H9 (cell line): ENCODE results near the gene SPECC1. TPM values are rescaled to one million over a fixed set of nuclear protein-coding genes. Genes with fewer than 3 reads are reported as not detected.

Experiments
- DNase-seq: peaks from one replicate; pipeline ENCODE4 v3.0.0-alpha.2; 2017
- H2AFZ ChIP-seq: one replicate; pipeline ENCODE4 v1.6.1; 2013; ENCODE audit warnings: mild to moderate bottlenecking, low read length, control low read depth, moderate library complexity
- H2AK5ac ChIP-seq: 2 replicates; pipeline ENCODE4 v1.6.1; 2013; ENCODE audit warnings: low read length, control low read depth, mixed read lengths; ENCODE audit not compliant: insufficient read length
- H2BK120ac ChIP-seq: one replicate; pipeline ENCODE4 v1.6.1; 2013; ENCODE audit warnings: low read depth, mild to moderate bottlenecking, low read length, control low read depth, inconsistent platforms; ENCODE audit not compliant: poor library complexity, severe bottlenecking
- H2BK12ac ChIP-seq: 2 replicates; pipeline ENCODE4 v1.6.1; 2013; ENCODE audit warnings: low read length, control low read depth, mixed read lengths, low read depth; ENCODE audit not compliant: insufficient read length
- H2BK15ac ChIP-seq: 2 replicates; pipeline ENCODE4 v1.6.1; 2013; ENCODE audit warnings: low read depth, low read length, control low read depth
- H2BK20ac ChIP-seq: one replicate; pipeline ENCODE4 v1.6.1; 2013; ENCODE audit warnings: low read depth, mild to moderate bottlenecking, low read length, control low read depth, inconsistent platforms; ENCODE audit not compliant: poor library complexity, severe bottlenecking
- H2BK5ac ChIP-seq: 2 replicates; pipeline ENCODE4 v1.6.1; 2013; ENCODE audit warnings: low read length, control low read depth, mixed read lengths; ENCODE audit not compliant: insufficient read length
- H3K14ac ChIP-seq: 2 replicates; pipeline ENCODE4 v1.6.1; 2013; ENCODE audit warnings: low read length, control low read depth; ENCODE audit not compliant: insufficient read depth
- H3K18ac ChIP-seq: 2 replicates; pipeline ENCODE4 v1.6.1; 2013; ENCODE audit warnings: low read depth, mild to moderate bottlenecking, mixed read lengths, low read length, control low read depth; ENCODE audit not compliant: insufficient read length
- H3K23ac ChIP-seq: 2 replicates; pipeline ENCODE4 v1.6.1; 2013; ENCODE audit warnings: low read length, control low read depth, mixed read lengths, low read depth; ENCODE audit not compliant: insufficient read length
- H3K23me2 ChIP-seq: 2 replicates; pipeline ENCODE4 v1.6.1; 2013; ENCODE audit warnings: low read depth, mild to moderate bottlenecking, mixed read lengths, low read length, control low read depth; ENCODE audit not compliant: insufficient read length, poor library complexity, severe bottlenecking
- H3K27ac ChIP-seq: 2 replicates; pipeline ENCODE4 v1.5.1; 2013; ENCODE audit warnings: low read length, control low read depth, mixed read lengths, low read depth; ENCODE audit not compliant: insufficient read length
- H3K27me3 ChIP-seq: 2 replicates; pipeline ENCODE4 v1.6.1; 2013; ENCODE audit warnings: low read length, control low read depth, inconsistent platforms; ENCODE audit not compliant: insufficient read depth
- H3K4ac ChIP-seq: 2 replicates; pipeline ENCODE4 v1.6.1; 2013; ENCODE audit warnings: low read depth, mild to moderate bottlenecking, control low read depth, inconsistent platforms, low read length, moderate library complexity
- H3K4me1 ChIP-seq: 2 replicates; pipeline ENCODE4 v1.6.1; 2013; ENCODE audit warnings: low read length, control low read depth, inconsistent platforms; ENCODE audit not compliant: insufficient read depth
- H3K4me2 ChIP-seq: 2 replicates; pipeline ENCODE4 v1.6.1; 2013; ENCODE audit warnings: low read length, control low read depth, mixed read lengths; ENCODE audit not compliant: insufficient read length, insufficient read depth
- H3K56ac ChIP-seq: 2 replicates; pipeline ENCODE4 v1.6.1; 2013; ENCODE audit warnings: low read depth, mild to moderate bottlenecking, mixed read lengths, low read length, control low read depth; ENCODE audit not compliant: insufficient read length
- H3K79me1 ChIP-seq: 2 replicates; pipeline ENCODE4 v1.6.1; 2013; ENCODE audit warnings: low read depth, mild to moderate bottlenecking, moderate library complexity, low read length, control low read depth, inconsistent platforms; ENCODE audit not compliant: insufficient read depth, poor library complexity, severe bottlenecking
- H3K79me2 ChIP-seq: 2 replicates; pipeline ENCODE4 v1.6.1; 2013; ENCODE audit warnings: low read length, control low read depth, inconsistent platforms; ENCODE audit not compliant: insufficient read depth
- H3K9ac ChIP-seq: 2 replicates; pipeline ENCODE4 v1.6.1; 2013; ENCODE audit warnings: low read length, control low read depth, mixed read lengths; ENCODE audit not compliant: insufficient read length; ENCODE audit errors: extremely low read depth
- H3K9me3 ChIP-seq: one replicate; pipeline ENCODE4 v1.6.1; 2013; ENCODE audit warnings: low read depth, low read length, inconsistent platforms; ENCODE audit not compliant: control insufficient read depth
- H3T11ph ChIP-seq: one replicate; pipeline ENCODE4 v1.6.1; 2013; ENCODE audit warnings: mild to moderate bottlenecking, low read length, control low read depth, inconsistent platforms
- H4K20me1 ChIP-seq: one replicate; pipeline ENCODE4 v1.6.1; 2013; ENCODE audit not compliant: control insufficient read depth, insufficient read length, insufficient read depth
- H4K5ac ChIP-seq: 2 replicates; pipeline ENCODE4 v1.6.1; 2013; ENCODE audit warnings: low read depth, mild to moderate bottlenecking, mixed read lengths, low read length, control low read depth; ENCODE audit not compliant: insufficient read length
- H4K8ac ChIP-seq: replicated peaks from 2 replicates; pipeline ENCODE4 v1.6.1; 2013; ENCODE audit warnings: low read length, control low read depth, mixed read lengths, low read depth; ENCODE audit not compliant: insufficient read length
- H4K91ac ChIP-seq: 2 replicates; pipeline ENCODE4 v1.6.1; 2013; ENCODE audit warnings: low read depth, mild to moderate bottlenecking, moderate library complexity, mixed read lengths, low read length, control low read depth; ENCODE audit not compliant: insufficient read length
- H3K27ac Mint-ChIP-seq, 3 experiments: 2 replicates in 2 of 3; 3 replicates in 1 of 3; pipeline ENCODE4 v1.8.0; 2020 to 2021; ENCODE audit warnings: mixed read lengths in 3 of 3, mild to moderate bottlenecking in 1 of 3, moderate library complexity in 1 of 3
- H3K27me3 Mint-ChIP-seq: 2 replicates; pipeline ENCODE4 v1.8.0; 2021; ENCODE audit warnings: low read depth, mild to moderate bottlenecking, moderate library complexity, mixed read lengths
- H3K36me3 Mint-ChIP-seq, 3 experiments: 2 replicates in 2 of 3; 3 replicates in 1 of 3; pipeline ENCODE4 v1.8.0; 2020 to 2021; ENCODE audit warnings: low read depth in 3 of 3, mixed read lengths in 3 of 3; ENCODE audit not compliant: insufficient read depth in 1 of 3
- H3K4me1 Mint-ChIP-seq, 2 experiments: 2 replicates each; pipeline ENCODE4 v1.8.0; 2020; ENCODE audit warnings: mixed read lengths in 2 of 2
- H3K4me3 Mint-ChIP-seq, 2 experiments: 2 replicates in 1 of 2; 3 replicates in 1 of 2; pipeline ENCODE4 v1.8.0; 2020 to 2021; ENCODE audit warnings: mild to moderate bottlenecking in 2 of 2, mixed read lengths in 2 of 2, moderate library complexity in 1 of 2
- H3K9me3 Mint-ChIP-seq, 2 experiments: 2 replicates in 1 of 2; 3 replicates in 1 of 2; pipeline ENCODE4 v1.8.0; 2020; ENCODE audit warnings: mild to moderate bottlenecking in 2 of 2, mixed read lengths in 2 of 2, moderate library complexity in 1 of 2
- WGBS: extraction: QIAGEN DNeasy Blood & Tissue Kit; methylation state at CpG from one replicate; pipeline ENCODE4 v1.1.7; 2013; ENCODE audit warnings: missing lambda C conversion rate, low lambda C conversion rate, mixed read lengths; ENCODE audit not compliant: insufficient read length; ENCODE audit errors: extremely low coverage; 5-methylcytosine and 5-hydroxymethylcytosine counted together
- total RNA-seq: library from RNA; stranded (reverse); gene quantifications from 2 replicates; pipeline ENCODE4 v1.2.1, GENCODE V29; 2021
- TF ChIP-seq, protein P1 (sequence below): fragments of 200-600 bp; sonication (generic); conservative IDR thresholded peaks from 3 replicates; pipeline ENCODE4 v1.8.0; 2021; ENCODE audit warnings: antibody characterized with exemption, mild to moderate bottlenecking

The SPECC1 gene
- total RNA-seq, 1 experiment from 2014 or later, result 65.7 TPM

DNA sequence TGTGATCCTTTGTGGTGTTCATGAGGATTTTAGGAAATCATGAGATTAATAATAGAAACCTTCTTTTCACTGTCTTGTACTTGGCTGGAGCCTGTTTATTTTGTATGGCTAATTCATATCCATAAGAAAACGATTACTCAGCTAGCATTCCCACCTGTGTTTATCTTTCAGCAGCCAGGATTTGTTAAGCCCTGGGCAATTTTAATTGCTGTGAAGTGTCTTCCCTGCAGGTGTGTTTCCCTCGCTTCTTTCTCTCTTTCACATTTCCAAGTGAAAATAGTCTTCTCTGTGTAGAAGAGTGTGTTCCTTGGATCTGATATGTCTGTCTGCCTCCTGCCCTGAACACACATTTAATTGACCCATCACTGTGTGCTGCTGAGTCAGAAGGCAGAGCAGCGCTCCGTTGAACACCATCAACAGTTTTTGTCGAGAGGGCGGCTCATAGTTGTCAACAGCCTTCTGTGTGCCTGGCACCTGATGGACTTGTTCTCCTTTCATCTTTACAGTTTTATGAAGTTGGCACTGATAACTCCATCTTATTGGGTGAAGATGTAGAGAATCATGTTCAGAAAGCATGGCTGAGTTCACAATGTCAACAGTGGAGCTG, 83.2 kb downstream of the SPECC1 start:
- Mint-ChIP-seq H3K36me3 (no peaks in the 10 kb centered on the region; a peak in 1 of 7 replicates), H3K9me3 (no peaks in the 10 kb centered on the region), H3K27ac (peak overlapping the region; percentile 69 to 92 (median 85)), H3K4me3 (peak overlapping the region; percentile 2 to 10; a peak in 1 of 5 replicates), H3K4me1 (peaks cover 51 to 66% of the 10 kb centered on the region in 2 experiments), H3K27me3 (no peaks in the 10 kb centered on the region; the same call in 1 of the 2 replicates)
- Histone ChIP-seq H2BK15ac (no peak overlapping the region), H4K5ac (no peak overlapping the region), H2AK5ac (no peak overlapping the region), H2BK5ac (no peak overlapping the region), H3K23ac (no peak overlapping the region), H4K8ac (no peak overlapping the region), H3K27ac (no peak overlapping the region), H4K91ac (no peak overlapping the region), H3K18ac (no peak overlapping the region), H3K56ac (no peak overlapping the region), H2BK12ac (no peak overlapping the region), H3K27me3 (no peaks in the 10 kb centered on the region), H3K9me3 (no peaks in the 10 kb centered on the region), H3K4me1 (peaks cover 17% of the 10 kb centered on the region), H2BK20ac (no peak overlapping the region), H3T11ph (no peak overlapping the region), H3K9ac (no peak overlapping the region), H3K79me1 (no peaks in the 10 kb centered on the region), H3K23me2 (no peaks in the 10 kb centered on the region), H3K79me2 (no peaks in the 10 kb centered on the region), H3K14ac (no peak overlapping the region), H3K4me2 (no peak overlapping the region), H2AFZ (no peak overlapping the region), H2BK120ac (no peak overlapping the region), H3K4ac (no peak overlapping the region), H4K20me1 (no peaks in the 10 kb centered on the region)
- DNase-seq, result no peak
- TF ChIP-seq, protein P1, sequence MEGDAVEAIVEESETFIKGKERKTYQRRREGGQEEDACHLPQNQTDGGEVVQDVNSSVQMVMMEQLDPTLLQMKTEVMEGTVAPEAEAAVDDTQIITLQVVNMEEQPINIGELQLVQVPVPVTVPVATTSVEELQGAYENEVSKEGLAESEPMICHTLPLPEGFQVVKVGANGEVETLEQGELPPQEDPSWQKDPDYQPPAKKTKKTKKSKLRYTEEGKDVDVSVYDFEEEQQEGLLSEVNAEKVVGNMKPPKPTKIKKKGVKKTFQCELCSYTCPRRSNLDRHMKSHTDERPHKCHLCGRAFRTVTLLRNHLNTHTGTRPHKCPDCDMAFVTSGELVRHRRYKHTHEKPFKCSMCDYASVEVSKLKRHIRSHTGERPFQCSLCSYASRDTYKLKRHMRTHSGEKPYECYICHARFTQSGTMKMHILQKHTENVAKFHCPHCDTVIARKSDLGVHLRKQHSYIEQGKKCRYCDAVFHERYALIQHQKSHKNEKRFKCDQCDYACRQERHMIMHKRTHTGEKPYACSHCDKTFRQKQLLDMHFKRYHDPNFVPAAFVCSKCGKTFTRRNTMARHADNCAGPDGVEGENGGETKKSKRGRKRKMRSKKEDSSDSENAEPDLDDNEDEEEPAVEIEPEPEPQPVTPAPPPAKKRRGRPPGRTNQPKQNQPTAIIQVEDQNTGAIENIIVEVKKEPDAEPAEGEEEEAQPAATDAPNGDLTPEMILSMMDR, result no peak
- no CpG with 5 or more reads among the region's 6 CpGs for WGBS
